ENCODE data around the gene SELENOW.
"Not testable (repeated sequence)": the region's sequence is repeated elsewhere in the genome, so short reads cannot be mapped to it uniquely, and the experiment has no call there.

Gene SELENOW

DNA sequence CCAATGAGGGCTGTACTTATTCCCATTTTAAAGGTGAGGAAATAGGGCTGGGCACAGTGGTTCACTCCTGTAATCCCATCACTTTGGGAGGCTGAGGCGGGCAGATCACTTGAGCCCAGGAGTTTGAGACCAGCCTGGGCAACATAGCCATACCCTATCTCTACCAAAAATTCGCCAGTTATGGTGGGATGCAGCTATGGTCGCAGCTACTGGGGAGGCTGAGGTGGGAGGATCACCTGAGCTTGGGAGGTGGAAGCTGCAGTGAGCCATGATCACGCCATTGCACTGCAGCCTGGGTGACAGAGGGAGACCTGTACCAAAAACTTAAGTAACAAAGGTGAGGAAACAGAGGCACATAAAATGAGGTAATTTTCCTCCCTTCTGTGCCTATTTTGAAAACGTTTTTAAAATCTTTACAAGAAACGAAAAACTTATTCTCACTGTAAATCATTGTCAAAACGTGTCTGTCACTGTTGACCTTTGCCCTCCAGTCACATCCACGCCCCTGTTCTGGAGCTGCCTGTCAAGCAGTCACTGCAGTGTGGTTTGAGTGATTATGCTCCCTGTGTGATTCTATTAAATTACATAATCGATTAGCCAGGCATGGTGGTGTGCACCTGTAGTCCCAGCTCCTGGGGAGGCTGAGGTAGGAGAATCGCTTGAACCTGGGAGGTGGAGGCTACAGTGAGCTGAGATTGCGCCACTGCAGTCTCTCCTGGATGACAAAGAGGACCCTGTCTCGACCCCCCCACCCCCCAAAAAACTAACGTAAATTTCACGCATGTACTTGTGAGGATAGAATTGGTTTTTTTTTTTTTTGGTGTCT lies 20.7 kb upstream of the SELENOW start:
- H3K4me3 ChIP-seq (ENCODE audit: low read length): no peak overlapping the region
- DNase-seq (ENCODE audit: low read depth): no peak
- TF ChIP-seq, protein P1, sequence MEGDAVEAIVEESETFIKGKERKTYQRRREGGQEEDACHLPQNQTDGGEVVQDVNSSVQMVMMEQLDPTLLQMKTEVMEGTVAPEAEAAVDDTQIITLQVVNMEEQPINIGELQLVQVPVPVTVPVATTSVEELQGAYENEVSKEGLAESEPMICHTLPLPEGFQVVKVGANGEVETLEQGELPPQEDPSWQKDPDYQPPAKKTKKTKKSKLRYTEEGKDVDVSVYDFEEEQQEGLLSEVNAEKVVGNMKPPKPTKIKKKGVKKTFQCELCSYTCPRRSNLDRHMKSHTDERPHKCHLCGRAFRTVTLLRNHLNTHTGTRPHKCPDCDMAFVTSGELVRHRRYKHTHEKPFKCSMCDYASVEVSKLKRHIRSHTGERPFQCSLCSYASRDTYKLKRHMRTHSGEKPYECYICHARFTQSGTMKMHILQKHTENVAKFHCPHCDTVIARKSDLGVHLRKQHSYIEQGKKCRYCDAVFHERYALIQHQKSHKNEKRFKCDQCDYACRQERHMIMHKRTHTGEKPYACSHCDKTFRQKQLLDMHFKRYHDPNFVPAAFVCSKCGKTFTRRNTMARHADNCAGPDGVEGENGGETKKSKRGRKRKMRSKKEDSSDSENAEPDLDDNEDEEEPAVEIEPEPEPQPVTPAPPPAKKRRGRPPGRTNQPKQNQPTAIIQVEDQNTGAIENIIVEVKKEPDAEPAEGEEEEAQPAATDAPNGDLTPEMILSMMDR (conservative IDR thresholded peaks at IDR 0.05; ENCODE audit: low read length): no peak

DNA sequence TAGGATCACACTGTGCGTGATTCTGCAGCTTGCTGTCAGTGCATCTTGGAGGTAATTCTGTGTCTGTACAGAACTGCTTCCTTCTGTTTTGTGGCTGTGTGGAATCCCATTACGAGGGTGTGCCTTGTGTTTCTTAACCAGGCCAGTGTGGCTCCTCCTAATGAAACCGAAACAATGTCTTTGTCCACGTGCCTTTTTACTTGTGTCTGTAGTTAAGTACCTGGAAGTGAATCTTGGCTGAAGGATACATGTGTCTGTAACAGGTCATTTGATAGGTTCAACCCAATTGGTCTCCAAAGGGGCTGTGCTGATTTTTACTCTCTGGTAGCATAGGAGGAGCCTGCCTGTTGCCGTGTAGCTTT lies 20.1 kb upstream of the SELENOW start:
- TF ChIP-seq, protein P1 (conservative IDR thresholded peaks at IDR 0.05; ENCODE audit: low read length): no peak
- DNase-seq (ENCODE audit: low read depth): no peak
- no peak overlapping the region for H3K4me3 ChIP-seq (ENCODE audit: low read length)

DNA sequence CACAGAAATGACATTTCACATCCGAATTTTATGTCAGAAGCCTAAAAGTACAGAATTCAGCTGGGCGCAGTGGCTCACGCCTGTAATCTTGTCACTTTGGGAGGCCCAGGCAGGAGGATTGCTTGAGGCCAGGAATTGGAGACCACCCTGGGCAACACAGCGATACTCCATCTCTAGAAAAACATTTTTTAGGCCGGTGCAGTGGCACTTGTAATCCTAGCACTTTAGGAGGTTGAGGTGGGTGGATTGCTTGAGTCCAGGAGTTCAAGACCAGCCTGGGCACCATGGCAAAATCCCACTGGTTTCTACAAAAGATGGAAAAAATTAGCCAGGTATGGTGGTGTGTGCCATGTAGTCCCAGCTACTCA lies 17.9 kb upstream of the SELENOW start:
- no peak for DNase-seq (ENCODE audit: low read depth)
- H3K4me3 ChIP-seq (ENCODE audit: low read length): no peak overlapping the region
- TF ChIP-seq, protein P1 (conservative IDR thresholded peaks at IDR 0.05; ENCODE audit: low read length): no peak

DNA sequence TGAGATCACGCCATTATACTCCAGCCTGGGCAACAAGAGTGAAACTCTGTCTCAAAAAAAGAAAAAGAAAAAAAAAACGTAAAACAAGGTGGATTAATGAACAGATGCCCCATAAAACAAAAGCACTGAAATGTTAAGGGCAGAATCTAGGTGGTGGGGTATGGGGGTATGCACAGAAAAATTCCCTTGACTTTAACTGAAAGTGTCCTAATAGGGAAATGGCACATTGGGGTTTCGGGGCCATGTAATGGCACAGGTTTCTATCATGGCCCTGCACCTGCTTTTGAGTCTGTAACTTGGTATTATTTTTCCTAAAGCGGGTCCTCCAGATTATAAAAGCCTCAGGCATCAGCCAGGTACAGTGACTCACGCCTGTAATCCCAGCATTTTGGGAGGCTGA lies 16.9 kb upstream of the SELENOW start:
- TF ChIP-seq, protein P1 (conservative IDR thresholded peaks at IDR 0.05; ENCODE audit: low read length): no peak
- no peak for DNase-seq (ENCODE audit: low read depth)
- H3K4me3 ChIP-seq (ENCODE audit: low read length): no peak overlapping the region

DNA sequence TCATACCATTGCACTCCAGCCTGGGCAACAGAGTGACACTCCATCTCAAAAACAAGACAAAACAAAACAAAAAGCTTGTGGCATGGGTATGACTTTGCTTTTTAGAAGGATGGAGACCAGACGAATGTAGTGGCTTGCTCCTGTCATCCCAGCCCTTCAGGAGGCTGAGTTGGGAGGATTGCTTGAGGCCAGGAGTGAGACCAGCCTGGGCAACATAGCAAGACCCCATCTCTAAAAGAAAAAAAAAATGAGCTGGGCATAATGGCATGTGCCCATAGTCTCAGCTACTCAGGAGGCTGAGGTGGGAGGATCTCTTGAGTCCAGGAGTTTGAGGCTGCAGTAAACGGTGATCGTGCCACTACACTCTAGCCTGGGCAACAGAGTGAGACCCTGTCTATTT lies 16.4 kb upstream of the SELENOW start:
- H3K4me3 ChIP-seq (ENCODE audit: low read length): no peak overlapping the region
- TF ChIP-seq, protein P1 (conservative IDR thresholded peaks at IDR 0.05; ENCODE audit: low read length): no peak
- DNase-seq (ENCODE audit: low read depth): no peak

DNA sequence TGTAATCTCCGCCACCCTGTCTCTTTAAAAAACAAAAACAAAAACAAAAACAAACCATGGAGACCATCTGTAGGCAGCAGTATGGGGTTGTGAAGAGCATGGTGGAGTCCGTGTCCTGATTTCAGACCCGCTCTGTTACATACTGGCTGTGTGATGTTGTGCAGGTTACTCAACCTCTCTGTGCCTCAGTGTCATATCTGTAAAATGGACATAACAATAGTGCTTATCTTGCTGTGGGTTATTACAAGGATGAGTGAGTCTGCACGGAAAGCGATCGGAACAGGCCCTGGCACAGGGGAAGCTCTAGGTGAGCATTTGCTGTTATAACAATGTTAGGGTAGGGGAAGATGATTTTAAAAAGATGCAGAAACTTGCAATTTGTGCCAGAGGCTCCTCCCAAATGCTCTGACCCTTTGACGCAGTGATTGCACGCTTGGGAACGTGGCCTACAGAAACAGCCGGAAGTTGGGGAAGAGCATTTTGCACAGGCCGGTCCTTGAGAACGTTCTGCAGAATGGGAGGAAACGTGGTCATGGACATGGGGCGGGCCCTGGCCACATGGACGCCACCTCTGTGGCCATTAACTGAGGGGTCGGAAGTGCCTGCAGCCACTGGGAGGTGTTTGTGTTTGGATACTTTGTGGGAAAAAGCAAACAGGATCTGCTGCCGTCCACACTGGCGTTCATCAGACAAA lies 15.7 kb upstream of the SELENOW start:
- TF ChIP-seq, protein P1 (conservative IDR thresholded peaks at IDR 0.05; ENCODE audit: low read length): no peak
- H3K4me3 ChIP-seq (ENCODE audit: low read length): no peak overlapping the region
- no peak for DNase-seq (ENCODE audit: low read depth)

DNA sequence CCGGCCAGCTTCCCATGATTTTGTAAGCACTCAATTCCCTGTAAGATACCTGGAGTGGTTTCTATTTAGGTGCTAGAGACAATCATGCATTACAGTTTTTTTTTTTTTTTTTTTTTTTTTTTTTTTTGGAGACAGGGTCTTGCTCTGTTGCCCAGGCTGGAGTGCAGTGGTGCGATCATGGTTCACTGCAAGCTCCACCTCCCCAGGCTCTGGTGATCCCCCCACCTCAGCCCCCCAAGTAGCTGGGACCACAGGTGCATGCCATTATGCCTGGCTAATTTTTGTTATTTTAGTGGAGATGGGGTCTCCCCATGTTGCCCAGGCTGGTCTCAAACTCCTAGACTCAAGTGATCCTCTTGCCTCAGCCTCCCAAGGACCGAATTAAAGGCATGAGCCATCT lies 13.8 kb upstream of the SELENOW start:
- H3K4me3 ChIP-seq (ENCODE audit: low read length); DNase-seq (ENCODE audit: low read depth): not testable (repeated sequence)

All from AG10803 (cell line).